Liver (tissue), 9 donors: ENCODE data around the gene ZDBF2. TPM values are rescaled to one million over a fixed set of nuclear protein-coding genes. Genes with fewer than 3 reads are reported as not detected.

Experiments
- DNase-seq: peaks from one replicate; pipeline ENCODE4 v3.0.0-alpha.2; 2017; ENCODE audit warnings: low spot score
- H3K27ac ChIP-seq, 2 donors: one replicate each; pipeline ENCODE4 v1.7.0; 2013; ENCODE audit warnings: inconsistent platforms in 2 of 2, low read length in 2 of 2, control low read depth in 1 of 2, low read depth in 1 of 2, mild to moderate bottlenecking in 1 of 2
- H3K27me3 ChIP-seq, 4 donors: one replicate each; pipeline versions ENCODE4 v1.6.1 to v1.7.0; 2013; ENCODE audit warnings: low read length in 3 of 4, inconsistent platforms in 1 of 4, mild to moderate bottlenecking in 1 of 4, moderate library complexity in 1 of 4; ENCODE audit not compliant: control insufficient read depth in 4 of 4, insufficient read depth in 4 of 4
- H3K36me3 ChIP-seq, 4 donors: one replicate each; pipeline versions ENCODE4 v1.6.1 to v1.7.0; 2013; ENCODE audit warnings: low read length in 3 of 4, mild to moderate bottlenecking in 3 of 4, low read depth in 1 of 4, moderate library complexity in 1 of 4; ENCODE audit not compliant: control insufficient read depth in 4 of 4, insufficient read depth in 3 of 4
- H3K4me1 ChIP-seq, 4 donors: one replicate each; pipeline versions ENCODE4 v1.6.1 to v1.7.0; 2013; ENCODE audit warnings: low read length in 3 of 4, mild to moderate bottlenecking in 3 of 4, moderate library complexity in 1 of 4; ENCODE audit not compliant: control insufficient read depth in 4 of 4, insufficient read depth in 4 of 4
- H3K4me3 ChIP-seq, 3 donors: one replicate each; pipeline versions ENCODE4 v1.6.1 to v1.7.0; 2013; ENCODE audit warnings: low read length in 3 of 3, control low read depth in 1 of 3, low read depth in 1 of 3, mild to moderate bottlenecking in 1 of 3
- H3K9ac ChIP-seq, 2 donors: one replicate each; pipeline ENCODE4 v1.7.0; 2013; ENCODE audit warnings: low read length in 2 of 2, mild to moderate bottlenecking in 2 of 2, moderate library complexity in 2 of 2, control low read depth in 1 of 2, low read depth in 1 of 2
- H3K9me3 ChIP-seq, 4 donors: one replicate each; pipeline versions ENCODE4 v1.6.1 to v1.7.0; 2013; ENCODE audit warnings: low read length in 3 of 4; ENCODE audit not compliant: control insufficient read depth in 4 of 4
- EGR1 ChIP-seq, 2 donors: IDR thresholded peaks; 2 replicates each; pipeline ENCODE4 v1.6.1; 2016 to 2018; ENCODE audit warnings: antibody characterized with exemption in 2 of 2, low read depth in 2 of 2
- FOXA1 ChIP-seq: IDR thresholded peaks from 2 replicates; pipeline ENCODE4 v1.6.1; 2016; ENCODE audit warnings: antibody characterized with exemption
- FOXA2 ChIP-seq: IDR thresholded peaks from 2 replicates; pipeline ENCODE4 v1.6.1; 2016; ENCODE audit warnings: antibody characterized with exemption
- GABPA ChIP-seq, 2 donors: IDR thresholded peaks in 1 of 2; conservative IDR thresholded peaks in 1 of 2; 2 replicates each; pipeline ENCODE4 v1.6.1; 2016; ENCODE audit warnings: antibody characterized with exemption in 2 of 2, mild to moderate bottlenecking in 1 of 2, moderate library complexity in 1 of 2
- HNF4A ChIP-seq, 2 donors: conservative IDR thresholded peaks; 2 replicates each; pipeline ENCODE4 v1.6.1; 2016; ENCODE audit warnings: antibody characterized with exemption in 2 of 2, mild to moderate bottlenecking in 2 of 2
- HNF4G ChIP-seq: IDR thresholded peaks from 2 replicates; pipeline ENCODE4 v1.6.1; 2016; ENCODE audit warnings: antibody characterized with exemption
- JUND ChIP-seq, 2 donors: IDR thresholded peaks; 2 replicates each; pipeline ENCODE4 v1.6.1; 2016; ENCODE audit warnings: antibody characterized with exemption in 2 of 2
- NR2F2 ChIP-seq: IDR thresholded peaks from 2 replicates; pipeline ENCODE4 v1.6.1; 2016; ENCODE audit warnings: antibody characterized with exemption
- RAD21 ChIP-seq, 2 donors: IDR thresholded peaks; 2 replicates each; pipeline ENCODE4 v1.6.1; 2016; ENCODE audit warnings: antibody characterized with exemption in 2 of 2, mild to moderate bottlenecking in 2 of 2
- RXRA ChIP-seq, 2 donors: IDR thresholded peaks; 2 replicates each; pipeline ENCODE4 v1.6.1; 2017 to 2018; ENCODE audit warnings: antibody characterized with exemption in 2 of 2, mild to moderate bottlenecking in 1 of 2
- SP1 ChIP-seq: IDR thresholded peaks from 2 replicates; pipeline ENCODE4 v1.6.1; 2018; ENCODE audit warnings: antibody characterized with exemption, mild to moderate bottlenecking
- TAF1 ChIP-seq: conservative IDR thresholded peaks from 2 replicates; pipeline ENCODE4 v1.6.1; 2016; ENCODE audit warnings: antibody characterized with exemption, mild to moderate bottlenecking
- YY1 ChIP-seq: IDR thresholded peaks from 2 replicates; pipeline ENCODE4 v1.6.1; 2016; ENCODE audit warnings: antibody characterized with exemption, mild to moderate bottlenecking
- WGBS: extraction: QIAGEN DNeasy Blood & Tissue Kit; methylation state at CpG from one replicate; pipeline ENCODE4 v1.1.7; 2013; 5-methylcytosine and 5-hydroxymethylcytosine counted together
- polyA plus RNA-seq, 2 donors: library from polyadenylated mRNA; stranded (reverse) in 1 of 2; unstranded in 1 of 2; fragments of 200-250 nt in 1 of 2; fragments of >200 nt in 1 of 2; fragmentation: Nextera tagmentation in 1 of 2; extraction: Ambion mirVana in 1 of 2; gene quantifications; one replicate each; pipeline versions ENCODE4 v1.2.1 to v1.2.3, GENCODE V29; 2013 to 2015
- total RNA-seq, 2 donors: library from RNA; depleted of rRNA; stranded (reverse); fragments of >200 nt; gene quantifications; one replicate each; pipeline ENCODE4 v1.2.3, GENCODE V29; 2014
- TF ChIP-seq, protein P1 (sequence below): IDR thresholded peaks from 2 replicates; pipeline ENCODE4 v1.6.1; 2016; ENCODE audit warnings: antibody characterized with exemption
- TF ChIP-seq, protein P2 (sequence below): IDR thresholded peaks from 2 replicates; pipeline ENCODE4 v1.6.1; 2016; ENCODE audit warnings: antibody characterized with exemption
- TF ChIP-seq, protein P3 (sequence below): IDR thresholded peaks from 2 replicates; pipeline ENCODE4 v1.6.1; 2016; ENCODE audit warnings: antibody characterized with exemption, mild to moderate bottlenecking
- TF ChIP-seq, protein P4 (sequence below): fragments of 150-350 bp; IDR thresholded peaks from 2 replicates; pipeline ENCODE4 v1.5.1; 2017; ENCODE audit warnings: improper control_type of control experiment, low read depth, low read length; ENCODE audit not compliant: missing input control
- TF ChIP-seq, protein P5 (sequence below): IDR thresholded peaks from 2 replicates; pipeline ENCODE4 v1.6.1; 2016; ENCODE audit warnings: antibody characterized with exemption
- donor health status: healthy.
- donor health status: healthy.
- donor health status: healthy.
- donor health status: healthy.
- donor health status: healthy.

Gene ZDBF2
- total and polyA plus RNA-seq, 4 donors: 0.97 to 5.9 (median 1.9) TPM

DNA sequence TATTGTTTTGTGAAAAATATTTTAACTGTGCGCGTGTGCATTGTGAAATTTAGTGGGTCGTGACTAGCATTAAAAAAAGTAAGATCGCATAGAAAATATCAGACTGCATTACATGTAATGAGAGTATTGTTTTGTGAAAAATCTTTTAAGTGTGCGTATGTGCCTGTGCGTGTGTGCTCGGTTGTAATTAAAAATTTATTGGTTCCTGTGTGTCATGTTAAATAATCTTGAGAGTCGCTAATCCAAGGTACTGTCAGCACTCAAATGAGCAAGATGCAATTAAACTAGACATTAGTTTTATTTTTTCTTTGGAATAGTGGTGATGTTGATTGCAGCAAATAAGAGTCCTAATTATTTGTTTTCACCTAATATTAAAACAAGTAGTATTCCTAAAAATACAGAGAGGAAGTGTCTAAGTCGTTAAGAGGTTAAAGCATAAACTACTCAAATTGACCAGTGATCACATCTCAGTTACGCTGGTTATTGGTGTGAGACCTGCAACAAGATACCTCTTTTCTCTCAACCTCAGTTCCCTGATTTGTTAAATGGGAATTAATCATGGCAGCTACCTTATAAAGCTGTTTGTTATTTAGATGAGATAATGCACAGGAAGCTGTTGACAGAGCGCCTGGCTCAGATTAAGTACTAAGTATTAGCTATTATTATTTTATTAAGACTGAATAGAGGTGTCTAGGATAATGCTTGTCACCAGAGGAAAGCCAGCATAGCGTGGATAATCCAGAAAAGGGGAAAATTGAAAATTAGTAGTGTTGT lies 1.9 kb downstream of the ZDBF2 start:
- no peak overlapping the region for H3K9ac ChIP-seq
- no peak overlapping the region for H3K4me3 ChIP-seq
- 49% methylated on average over 12 of the region's 12 CpGs for WGBS
- DNase-seq: no peak
- peaks cover 0 to 9% (median 5%) of the 10 kb centered on the region in 4 donors for H3K4me1 ChIP-seq
- TF ChIP-seq HNF4A (conservative IDR thresholded peaks at IDR 0.05) (no peak), TAF1 (no peak), SP1 (no peak), RAD21 (IDR thresholded peaks at IDR 0.05) (no peak), YY1 (no peak), GABPA (IDR thresholded peaks at IDR 0.05 in 1 of 2, conservative IDR thresholded peaks at IDR 0.05 in 1 of 2) (no peak), JUND (IDR thresholded peaks at IDR 0.05) (no peak)
- TF ChIP-seq, protein P1, sequence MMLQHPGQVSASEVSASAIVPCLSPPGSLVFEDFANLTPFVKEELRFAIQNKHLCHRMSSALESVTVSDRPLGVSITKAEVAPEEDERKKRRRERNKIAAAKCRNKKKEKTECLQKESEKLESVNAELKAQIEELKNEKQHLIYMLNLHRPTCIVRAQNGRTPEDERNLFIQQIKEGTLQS: no peak
- TF ChIP-seq, protein P2, sequence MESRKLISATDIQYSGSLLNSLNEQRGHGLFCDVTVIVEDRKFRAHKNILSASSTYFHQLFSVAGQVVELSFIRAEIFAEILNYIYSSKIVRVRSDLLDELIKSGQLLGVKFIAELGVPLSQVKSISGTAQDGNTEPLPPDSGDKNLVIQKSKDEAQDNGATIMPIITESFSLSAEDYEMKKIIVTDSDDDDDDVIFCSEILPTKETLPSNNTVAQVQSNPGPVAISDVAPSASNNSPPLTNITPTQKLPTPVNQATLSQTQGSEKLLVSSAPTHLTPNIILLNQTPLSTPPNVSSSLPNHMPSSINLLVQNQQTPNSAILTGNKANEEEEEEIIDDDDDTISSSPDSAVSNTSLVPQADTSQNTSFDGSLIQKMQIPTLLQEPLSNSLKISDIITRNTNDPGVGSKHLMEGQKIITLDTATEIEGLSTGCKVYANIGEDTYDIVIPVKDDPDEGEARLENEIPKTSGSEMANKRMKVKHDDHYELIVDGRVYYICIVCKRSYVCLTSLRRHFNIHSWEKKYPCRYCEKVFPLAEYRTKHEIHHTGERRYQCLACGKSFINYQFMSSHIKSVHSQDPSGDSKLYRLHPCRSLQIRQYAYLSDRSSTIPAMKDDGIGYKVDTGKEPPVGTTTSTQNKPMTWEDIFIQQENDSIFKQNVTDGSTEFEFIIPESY: no peak
- TF ChIP-seq, protein P3, sequence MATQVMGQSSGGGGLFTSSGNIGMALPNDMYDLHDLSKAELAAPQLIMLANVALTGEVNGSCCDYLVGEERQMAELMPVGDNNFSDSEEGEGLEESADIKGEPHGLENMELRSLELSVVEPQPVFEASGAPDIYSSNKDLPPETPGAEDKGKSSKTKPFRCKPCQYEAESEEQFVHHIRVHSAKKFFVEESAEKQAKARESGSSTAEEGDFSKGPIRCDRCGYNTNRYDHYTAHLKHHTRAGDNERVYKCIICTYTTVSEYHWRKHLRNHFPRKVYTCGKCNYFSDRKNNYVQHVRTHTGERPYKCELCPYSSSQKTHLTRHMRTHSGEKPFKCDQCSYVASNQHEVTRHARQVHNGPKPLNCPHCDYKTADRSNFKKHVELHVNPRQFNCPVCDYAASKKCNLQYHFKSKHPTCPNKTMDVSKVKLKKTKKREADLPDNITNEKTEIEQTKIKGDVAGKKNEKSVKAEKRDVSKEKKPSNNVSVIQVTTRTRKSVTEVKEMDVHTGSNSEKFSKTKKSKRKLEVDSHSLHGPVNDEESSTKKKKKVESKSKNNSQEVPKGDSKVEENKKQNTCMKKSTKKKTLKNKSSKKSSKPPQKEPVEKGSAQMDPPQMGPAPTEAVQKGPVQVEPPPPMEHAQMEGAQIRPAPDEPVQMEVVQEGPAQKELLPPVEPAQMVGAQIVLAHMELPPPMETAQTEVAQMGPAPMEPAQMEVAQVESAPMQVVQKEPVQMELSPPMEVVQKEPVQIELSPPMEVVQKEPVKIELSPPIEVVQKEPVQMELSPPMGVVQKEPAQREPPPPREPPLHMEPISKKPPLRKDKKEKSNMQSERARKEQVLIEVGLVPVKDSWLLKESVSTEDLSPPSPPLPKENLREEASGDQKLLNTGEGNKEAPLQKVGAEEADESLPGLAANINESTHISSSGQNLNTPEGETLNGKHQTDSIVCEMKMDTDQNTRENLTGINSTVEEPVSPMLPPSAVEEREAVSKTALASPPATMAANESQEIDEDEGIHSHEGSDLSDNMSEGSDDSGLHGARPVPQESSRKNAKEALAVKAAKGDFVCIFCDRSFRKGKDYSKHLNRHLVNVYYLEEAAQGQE: no peak
- TF ChIP-seq, protein P4, sequence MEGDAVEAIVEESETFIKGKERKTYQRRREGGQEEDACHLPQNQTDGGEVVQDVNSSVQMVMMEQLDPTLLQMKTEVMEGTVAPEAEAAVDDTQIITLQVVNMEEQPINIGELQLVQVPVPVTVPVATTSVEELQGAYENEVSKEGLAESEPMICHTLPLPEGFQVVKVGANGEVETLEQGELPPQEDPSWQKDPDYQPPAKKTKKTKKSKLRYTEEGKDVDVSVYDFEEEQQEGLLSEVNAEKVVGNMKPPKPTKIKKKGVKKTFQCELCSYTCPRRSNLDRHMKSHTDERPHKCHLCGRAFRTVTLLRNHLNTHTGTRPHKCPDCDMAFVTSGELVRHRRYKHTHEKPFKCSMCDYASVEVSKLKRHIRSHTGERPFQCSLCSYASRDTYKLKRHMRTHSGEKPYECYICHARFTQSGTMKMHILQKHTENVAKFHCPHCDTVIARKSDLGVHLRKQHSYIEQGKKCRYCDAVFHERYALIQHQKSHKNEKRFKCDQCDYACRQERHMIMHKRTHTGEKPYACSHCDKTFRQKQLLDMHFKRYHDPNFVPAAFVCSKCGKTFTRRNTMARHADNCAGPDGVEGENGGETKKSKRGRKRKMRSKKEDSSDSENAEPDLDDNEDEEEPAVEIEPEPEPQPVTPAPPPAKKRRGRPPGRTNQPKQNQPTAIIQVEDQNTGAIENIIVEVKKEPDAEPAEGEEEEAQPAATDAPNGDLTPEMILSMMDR: no peak
- TF ChIP-seq, protein P5, sequence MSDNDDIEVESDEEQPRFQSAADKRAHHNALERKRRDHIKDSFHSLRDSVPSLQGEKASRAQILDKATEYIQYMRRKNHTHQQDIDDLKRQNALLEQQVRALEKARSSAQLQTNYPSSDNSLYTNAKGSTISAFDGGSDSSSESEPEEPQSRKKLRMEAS: no peak
- H3K27ac ChIP-seq: no peak overlapping the region
- H3K27me3 ChIP-seq: peaks cover 0 to 4% (median 1%) of the 10 kb centered on the region in 4 donors
- no peaks in the 10 kb centered on the region for H3K36me3 ChIP-seq
- no peaks in the 10 kb centered on the region for H3K9me3 ChIP-seq

DNA sequence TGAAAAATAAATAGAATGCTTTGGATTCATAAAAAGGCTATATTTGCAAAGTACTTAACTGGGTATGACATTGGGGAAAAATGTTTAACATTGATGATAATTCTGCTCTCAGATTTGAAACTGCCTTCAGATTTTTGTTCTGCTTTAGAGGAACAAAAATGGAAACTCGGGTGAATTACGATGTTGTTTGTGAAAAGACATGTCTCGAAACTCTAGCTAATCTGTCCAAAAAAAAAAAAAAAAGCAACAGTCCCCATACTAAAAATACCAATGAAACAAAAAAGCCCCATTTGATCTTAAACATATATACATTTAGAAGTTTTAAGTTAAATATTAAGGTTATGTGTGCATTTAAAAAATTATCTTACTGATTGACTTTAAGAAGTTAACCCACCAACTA lies 3.0 kb downstream of the ZDBF2 start:
- WGBS: 43% methylated on average over 3 of the region's 3 CpGs
- Histone ChIP-seq H3K27ac (no peak overlapping the region), H3K36me3 (no peaks in the 10 kb centered on the region), H3K27me3 (peaks cover 0 to 4% (median 1%) of the 10 kb centered on the region in 4 donors), H3K9ac (no peak overlapping the region), H3K4me1 (peaks cover 0 to 9% (median 5%) of the 10 kb centered on the region in 4 donors), H3K4me3 (no peak overlapping the region), H3K9me3 (no peaks in the 10 kb centered on the region)
- no peak for DNase-seq
- TF ChIP-seq, protein P4: no peak
- TF ChIP-seq FOXA1 (no peak), EGR1 (IDR thresholded peaks at IDR 0.05; ENCODE audit: low read depth in 2 of 2) (no peak), HNF4A (conservative IDR thresholded peaks at IDR 0.05) (no peak), FOXA2 (no peak), TAF1 (no peak), YY1 (no peak), HNF4G (no peak), RXRA (IDR thresholded peaks at IDR 0.05) (no peak), GABPA (IDR thresholded peaks at IDR 0.05 in 1 of 2, conservative IDR thresholded peaks at IDR 0.05 in 1 of 2) (no peak), NR2F2 (no peak), JUND (IDR thresholded peaks at IDR 0.05) (no peak), SP1 (no peak), RAD21 (IDR thresholded peaks at IDR 0.05) (no peak)
- TF ChIP-seq, protein P1: no peak
- TF ChIP-seq, protein P5: no peak
